ENCODE data around the gene LAG3. TPM values are rescaled to one million over a fixed set of nuclear protein-coding genes. Genes with fewer than 3 reads are reported as not detected.

LAG3 gene
- total and polyA plus RNA-seq, 10 of the 15 experiments (the other 5 are each of a cell fraction or from before 2014, with no cell fraction given) = 0.52 to 4.2 (median 1.0) TPM; not detected in 1

DNA sequence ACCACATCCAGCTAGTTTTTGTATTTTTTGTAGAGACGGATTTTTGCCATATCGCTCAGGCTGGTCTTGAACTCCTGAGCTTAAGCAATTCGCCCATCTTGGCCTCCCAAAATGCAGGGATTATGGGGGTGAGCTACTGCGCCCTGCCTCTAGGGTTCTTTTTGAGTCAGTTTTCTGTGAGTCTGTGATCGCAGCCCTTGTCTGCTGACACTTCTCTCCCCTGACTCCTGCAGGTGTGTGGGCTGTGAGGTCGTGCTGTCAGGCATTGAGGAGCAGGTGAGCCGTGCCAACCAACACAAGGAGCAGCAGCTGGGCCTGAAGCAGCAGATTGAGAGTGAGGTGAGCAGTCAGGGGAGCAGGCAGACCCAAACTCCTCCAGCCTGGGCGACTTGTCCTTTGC, 42.2 kb upstream of the LAG3 start:
- ChIA-PET POLR2A (no interaction called here), CTCF (interaction anchor here (1.1 kb wide), 1 partner anchor 16 kb away, joined by 3 read pairs; no protein-coding TSS in a partner anchor), SMC1A (ENCODE audit: uncharacterized antibody, unreplicated experiment) (no interaction called here), RAD21 (ENCODE audit: unreplicated experiment) (no interaction called here)
- no peak for TF ChIP-seq MYC (IDR thresholded peaks at IDR 0.05; ENCODE audit: insufficient read depth, insufficient read length, insufficient replicate concordance, low read length, severe bottlenecking)
- TF ChIP-seq, protein P1, sequence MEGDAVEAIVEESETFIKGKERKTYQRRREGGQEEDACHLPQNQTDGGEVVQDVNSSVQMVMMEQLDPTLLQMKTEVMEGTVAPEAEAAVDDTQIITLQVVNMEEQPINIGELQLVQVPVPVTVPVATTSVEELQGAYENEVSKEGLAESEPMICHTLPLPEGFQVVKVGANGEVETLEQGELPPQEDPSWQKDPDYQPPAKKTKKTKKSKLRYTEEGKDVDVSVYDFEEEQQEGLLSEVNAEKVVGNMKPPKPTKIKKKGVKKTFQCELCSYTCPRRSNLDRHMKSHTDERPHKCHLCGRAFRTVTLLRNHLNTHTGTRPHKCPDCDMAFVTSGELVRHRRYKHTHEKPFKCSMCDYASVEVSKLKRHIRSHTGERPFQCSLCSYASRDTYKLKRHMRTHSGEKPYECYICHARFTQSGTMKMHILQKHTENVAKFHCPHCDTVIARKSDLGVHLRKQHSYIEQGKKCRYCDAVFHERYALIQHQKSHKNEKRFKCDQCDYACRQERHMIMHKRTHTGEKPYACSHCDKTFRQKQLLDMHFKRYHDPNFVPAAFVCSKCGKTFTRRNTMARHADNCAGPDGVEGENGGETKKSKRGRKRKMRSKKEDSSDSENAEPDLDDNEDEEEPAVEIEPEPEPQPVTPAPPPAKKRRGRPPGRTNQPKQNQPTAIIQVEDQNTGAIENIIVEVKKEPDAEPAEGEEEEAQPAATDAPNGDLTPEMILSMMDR (IDR thresholded peaks at IDR 0.05 in 2 of 3, conservative IDR thresholded peaks at IDR 0.05 in 1 of 3; ENCODE audit: control insufficient read depth in 2 of 3, extremely low read depth in 1 of 3, insufficient read depth in 1 of 3, low read depth in 3 of 3, low read length in 3 of 3) = 0 out of 6 replicates have a peak, but pooled peaks of 1 of the 3 experiments have one; percentile 2
- in situ Hi-C loops (cut with MboI) (no loop called here), intact Hi-C loops (cut with micrococcal nuclease; ENCODE audit: unreplicated experiment) (no loop called here)
- Histone ChIP-seq H3K9me3 (replicated peaks; ENCODE audit: control insufficient read depth, insufficient read depth, low read length) (no peaks in the 10 kb centered on the region), H4K20me1 (ENCODE audit: control insufficient read depth, insufficient read depth) (no peaks in the 10 kb centered on the region), H3K9ac (ENCODE audit: control insufficient read depth, insufficient read depth, low read length) (no peak overlapping the region), H3K79me2 (ENCODE audit: control insufficient read depth, insufficient read depth, low read length) (peaks cover 3% of the 10 kb centered on the region; the same call in 1 of the 2 replicates), H2AFZ (ENCODE audit: control insufficient read depth, low read depth, low read length) (no peak overlapping the region), H3K4me1 (ENCODE audit: control insufficient read depth, insufficient read depth, low read length) (no peaks in the 10 kb centered on the region; the same call in 1 of the 2 replicates), H3K27ac (ENCODE audit: control insufficient read depth, insufficient read depth) (no peak overlapping the region), H3K36me3 (ENCODE audit: control insufficient read depth in 2 of 2, insufficient read depth in 2 of 2, low read length in 1 of 2) (peaks cover 7 to 11% of the 10 kb centered on the region in 2 experiments; a peak in 3 of 4 replicates), H3K4me3 (no peak overlapping the region), H3K27me3 (replicated peaks in 1 of 2; ENCODE audit: control insufficient read depth in 2 of 2, insufficient read depth in 2 of 2, low read length in 1 of 2) (no peaks in the 10 kb centered on the region), H3K4me2 (ENCODE audit: control insufficient read depth, insufficient read depth) (no peak overlapping the region)
- no TSS peak for BruUV-seq (replicated peaks)
- 38% methylated on average over 8 of the region's 8 CpGs for WGBS (ENCODE audit: insufficient coverage, insufficient replicate concordance, low lambda C conversion rate, missing lambda C conversion rate)
- no peak for ATAC-seq
- FAIRE-seq = no peak
- no peak for DNase-seq (ENCODE audit: low read depth, low spot score)

Measured in GM12878 (cell line).